ENCODE data around the gene ERICH6.

ERICH6 gene

GRCh38 chr3:150736316-150736719 lies 32.6 kb upstream of the ERICH6 start:
- ChIA-PET CTCF (interaction anchor here (1.3 to 1.4 kb wide), 2 partner anchors 15 to 128 kb away, joined by 3 read pairs; no protein-coding TSS in a partner anchor), POLR2A (no interaction called here)
- no peaks in the 10 kb centered on the region for H3K9me3 ChIP-seq (ENCODE audit: control insufficient read depth, insufficient read depth, low read depth, low read length)
- no peaks in the 10 kb centered on the region for H3K36me3 ChIP-seq (ENCODE audit: control insufficient read depth in 2 of 2, insufficient read depth in 1 of 2, low read length in 2 of 2)
- no peak overlapping the region for H3K4me3 ChIP-seq (ENCODE audit: low read depth, low read length)
- TF ChIP-seq ZSCAN30 (tag by site-specific recombination; IDR thresholded peaks at IDR 0.05) (no peak), ZNF626 (tag by site-specific recombination; IDR thresholded peaks at IDR 0.05) (no peak), ZXDB (tag by site-specific recombination; IDR thresholded peaks at IDR 0.05) (no peak), ZSCAN18 (tag by site-specific recombination; IDR thresholded peaks at IDR 0.05) (no peak), ZNF214 (tag by site-specific recombination; IDR thresholded peaks at IDR 0.05; ENCODE audit: borderline replicate concordance) (no peak), WT1 (tag by site-specific recombination; IDR thresholded peaks at IDR 0.05) (no peak), ZNF777 (tag by site-specific recombination; IDR thresholded peaks at IDR 0.05; ENCODE audit: borderline replicate concordance) (no peak), BCL6B (tag by site-specific recombination; IDR thresholded peaks at IDR 0.05) (no peak), GFI1B (tag by site-specific recombination; IDR thresholded peaks at IDR 0.05) (no peak), PRDM1 (tag by site-specific recombination; IDR thresholded peaks at IDR 0.05) (no peak), ZNF391 (tag by site-specific recombination; IDR thresholded peaks at IDR 0.05; ENCODE audit: borderline replicate concordance, low read depth) (no peak), ZNF561 (tag by site-specific recombination; IDR thresholded peaks at IDR 0.05; ENCODE audit: borderline replicate concordance) (no peak), ZNF830 (tag by site-specific recombination; IDR thresholded peaks at IDR 0.05; ENCODE audit: low read depth) (no peak), ZBTB1 (tag by site-specific recombination; IDR thresholded peaks at IDR 0.05) (no peak), ZNF596 (tag by site-specific recombination; IDR thresholded peaks at IDR 0.05) (no peak), ZNF146 (tag by site-specific recombination; IDR thresholded peaks at IDR 0.05) (no peak), GLIS2 (tag by site-specific recombination; IDR thresholded peaks at IDR 0.05) (no peak), ZNF610 (tag by site-specific recombination; IDR thresholded peaks at IDR 0.05; ENCODE audit: borderline replicate concordance) (no peak)
- no peaks in the 10 kb centered on the region for H3K4me1 ChIP-seq (ENCODE audit: control insufficient read depth, insufficient read depth, low read length)
- no peak overlapping the region for H3K27ac ChIP-seq (ENCODE audit: extremely low read depth, low read depth, low read length)

GRCh38 chr3:150734795-150735119 lies 31.0 kb upstream of the ERICH6 start:
- Histone ChIP-seq H3K4me1 (ENCODE audit: control insufficient read depth, insufficient read depth, low read length) (no peaks in the 10 kb centered on the region), H3K27ac (ENCODE audit: extremely low read depth, low read depth, low read length) (no peak overlapping the region), H3K9me3 (ENCODE audit: control insufficient read depth, insufficient read depth, low read depth, low read length) (no peaks in the 10 kb centered on the region), H3K36me3 (ENCODE audit: control insufficient read depth in 2 of 2, insufficient read depth in 1 of 2, low read length in 2 of 2) (no peaks in the 10 kb centered on the region), H3K4me3 (ENCODE audit: low read depth, low read length) (no peak overlapping the region)
- TF ChIP-seq ZBTB8A (tag by site-specific recombination; IDR thresholded peaks at IDR 0.05) (no peak), SCRT2 (tag by site-specific recombination; IDR thresholded peaks at IDR 0.05) (no peak), ZNF138 (tag by site-specific recombination; IDR thresholded peaks at IDR 0.05; ENCODE audit: borderline replicate concordance) (no peak), EGR2 (tag by site-specific recombination; IDR thresholded peaks at IDR 0.05; ENCODE audit: low read depth) (no peak)
- CTCF ChIA-PET: no interaction called here
- POLR2A ChIA-PET: no interaction called here
